SK-N-SH (cell line): Measurements from ENCODE around the gene OR2H1. TPM values are rescaled to one million over a fixed set of nuclear protein-coding genes. Genes with fewer than 3 reads are reported as not detected.

Experiments used
- CTCF ChIA-PET: fragments of 300-600, 350-600 bp; formaldehyde crosslinking; extraction: SDS; loops from one replicate; lab custom pipeline; 2021; lab: Yijun Ruan, JAX
- POLR2A ChIA-PET: fragments of 350-600 bp; sonication (Branson Sonifier 250); formaldehyde crosslinking; extraction: SDS; loops from one replicate; lab custom pipeline; 2020; ENCODE audit warnings: antibody characterized with exemption, inconsistent platforms; lab: Yijun Ruan, JAX
- DNase-seq: peaks from one replicate; pipeline ENCODE4 v3.0.0; 2012
- H2AFZ ChIP-seq: fragments of 200-600 bp; sonication (generic); 2 replicates; pipeline ENCODE4 v1.8.1; 2016; ENCODE audit warnings: antibody characterized with exemption, mild to moderate bottlenecking, low read depth
- H3F3A ChIP-seq: fragments of 200-600 bp; sonication (generic); replicated peaks from 2 replicates; pipeline ENCODE3; 2016; ENCODE audit warnings: antibody characterized with exemption, mild to moderate bottlenecking; ENCODE audit not compliant: insufficient read depth
- H3K27ac ChIP-seq, 2 experiments: fragments of 200-500 bp in 1 of 2; fragments of 200-600 bp in 1 of 2; sonication (Bioruptor generic) in 1 of 2; sonication (generic), shearing (Covaris generic) in 1 of 2; 2 replicates each; pipeline versions ENCODE4 v1.5.1 to v1.6.1; 2014 to 2016; ENCODE audit warnings: low read depth in 2 of 2, inconsistent platforms in 1 of 2, low read length in 1 of 2, mild to moderate bottlenecking in 1 of 2, mixed read lengths in 1 of 2
- H3K27me3 ChIP-seq: fragments of 200-600 bp; sonication (generic), shearing (Covaris generic); 2 replicates; pipeline ENCODE4 v1.6.1; 2016; ENCODE audit warnings: mixed run types; ENCODE audit not compliant: insufficient read depth
- H3K36me3 ChIP-seq, 2 experiments: fragments of 200-500 bp in 1 of 2; fragments of 200-600 bp in 1 of 2; sonication (Bioruptor generic) in 1 of 2; sonication (generic) in 1 of 2; replicated peaks in 1 of 2; 2 replicates each; pipeline versions ENCODE3 to v1.5.1; 2014 to 2016; ENCODE audit warnings: low read length in 1 of 2, mild to moderate bottlenecking in 1 of 2; ENCODE audit not compliant: insufficient read depth in 2 of 2, control insufficient read depth in 1 of 2
- H3K4me1 ChIP-seq, 2 experiments: fragments of 200-500 bp in 1 of 2; fragments of 200-600 bp in 1 of 2; sonication (Bioruptor generic) in 1 of 2; sonication (generic), shearing (Covaris generic) in 1 of 2; 2 replicates each; pipeline versions ENCODE4 v1.5.1 to v1.6.1; 2014 to 2016; ENCODE audit warnings: low read depth in 1 of 2, low read length in 1 of 2, mixed run types in 1 of 2; ENCODE audit not compliant: insufficient read depth in 2 of 2, control insufficient read depth in 1 of 2
- H3K4me2 ChIP-seq: fragments of 200-600 bp; sonication (generic), shearing (Covaris generic); 2 replicates; pipeline ENCODE4 v1.6.1; 2017; ENCODE audit warnings: mixed run types
- H3K4me3 ChIP-seq, 2 experiments: fragments of 200-500 bp in 1 of 2; fragments of 200-600 bp in 1 of 2; sonication (Bioruptor generic) in 1 of 2; sonication (generic), shearing (Covaris generic) in 1 of 2; 2 replicates each; pipeline versions ENCODE4 v1.5.1 to v1.8.1; 2014 to 2016; ENCODE audit warnings: low read depth in 2 of 2, inconsistent platforms in 1 of 2, low read length in 1 of 2, mild to moderate bottlenecking in 1 of 2, mixed read lengths in 1 of 2, moderate library complexity in 1 of 2
- H3K79me2 ChIP-seq: fragments of 200-600 bp; sonication (generic); 2 replicates; pipeline ENCODE4 v1.8.1; 2017; ENCODE audit warnings: mild to moderate bottlenecking; ENCODE audit not compliant: insufficient read depth
- H3K9ac ChIP-seq: fragments of 200-600 bp; sonication (generic); 2 replicates; pipeline ENCODE4 v1.6.1; 2017; ENCODE audit warnings: mixed run types
- H3K9me2 ChIP-seq: fragments of 200-600 bp; sonication (generic); 2 replicates; pipeline ENCODE4 v1.6.1; 2017; ENCODE audit warnings: mixed run types
- H3K9me3 ChIP-seq: fragments of 200-600 bp; sonication (generic); 2 replicates; pipeline ENCODE4 v1.6.1; 2017; ENCODE audit warnings: mixed run types, mild to moderate bottlenecking, moderate library complexity
- H4K20me1 ChIP-seq: fragments of 200-600 bp; sonication (generic); 2 replicates; pipeline ENCODE4 v1.6.1; 2017; ENCODE audit warnings: mild to moderate bottlenecking, mixed run types; ENCODE audit not compliant: insufficient read depth
- EP300 ChIP-seq, 2 experiments: IDR thresholded peaks; 2 replicates each; pipeline versions ENCODE4 v1.4.0 to v1.6.1; 2012; ENCODE audit warnings: borderline replicate concordance in 1 of 2, low read depth in 1 of 2, low read length in 1 of 2
- FOSL2 ChIP-seq: IDR thresholded peaks from 2 replicates; pipeline ENCODE4 v1.4.0; 2012; ENCODE audit warnings: low read depth, mild to moderate bottlenecking, moderate library complexity, borderline replicate concordance
- FOXJ3 ChIP-seq: sonication (generic); formaldehyde crosslinking; IDR thresholded peaks from 2 replicates; pipeline ENCODE4 v1.5.1; 2020; ENCODE audit warnings: mild to moderate bottlenecking, missing genetic modification reagents
- MAX ChIP-seq: IDR thresholded peaks from 2 replicates; pipeline ENCODE4 v1.4.0; 2012; ENCODE audit warnings: low read depth
- MEF2A ChIP-seq: IDR thresholded peaks from 2 replicates; pipeline ENCODE4 v1.4.0; 2012; ENCODE audit warnings: low read depth, borderline replicate concordance
- NRF1 ChIP-seq: IDR thresholded peaks from 2 replicates; pipeline ENCODE4 v1.6.1; 2012; ENCODE audit warnings: low read depth, mild to moderate bottlenecking, low read length
- RFX5 ChIP-seq: IDR thresholded peaks from 2 replicates; pipeline ENCODE4 v1.6.1; 2012; ENCODE audit warnings: mild to moderate bottlenecking, improper control_type of control experiment, low read length
- SMC3 ChIP-seq: IDR thresholded peaks from 2 replicates; pipeline ENCODE4 v1.6.1; 2012; ENCODE audit warnings: low read depth, low read length, improper control_type of control experiment
- TAF1 ChIP-seq: IDR thresholded peaks from 2 replicates; pipeline ENCODE4 v1.6.1; 2012; ENCODE audit warnings: low read depth, mild to moderate bottlenecking, low read length, moderate library complexity, borderline replicate concordance
- USF1 ChIP-seq: IDR thresholded peaks from 2 replicates; pipeline ENCODE4 v1.4.0; 2012; ENCODE audit warnings: low read depth, borderline replicate concordance
- YY1 ChIP-seq: IDR thresholded peaks from 2 replicates; pipeline ENCODE4 v1.4.0; 2012; ENCODE audit warnings: low read depth, mild to moderate bottlenecking
- WGBS: methylation state at CpG from one replicate; pipeline ENCODE4 v1.1.6; 2017; ENCODE audit warnings: low lambda C conversion rate; 5-methylcytosine and 5-hydroxymethylcytosine counted together
- polyA plus RNA-seq, 3 experiments: library from polyadenylated mRNA; depleted of rRNA; stranded (reverse); fragments of >200 nt; gene quantifications; 2 replicates each; pipeline ENCODE4 v1.2.3, GENCODE V29; 2012

OR2H1 gene
- polyA plus RNA-seq, 1 of the 3 experiments (the other 2 are of a cell fraction), result not detected

GRCh38 chr6:29479560-29479959, 22.6 kb downstream of the OR2H1 start:
- ChIA-PET CTCF (no interaction called here), POLR2A (no interaction called here)
- no peak overlapping the region for H2AFZ ChIP-seq
- DNase-seq, result no peak
- H3K36me3 ChIP-seq, result no peaks in the 10 kb centered on the region
- no peak for TF ChIP-seq EP300 (IDR thresholded peaks at IDR 0.05; ENCODE audit: borderline replicate concordance in 1 of 2, low read depth in 1 of 2, low read length in 1 of 2)
- TF ChIP-seq MAX, result no peak
- no peak for TF ChIP-seq RFX5
- no peak overlapping the region for H3K4me2 ChIP-seq
- no peaks in the 10 kb centered on the region for H3K9me2 ChIP-seq
- no peak overlapping the region for H3K4me3 ChIP-seq
- H4K20me1 ChIP-seq, result no peaks in the 10 kb centered on the region
- H3K79me2 ChIP-seq, result no peaks in the 10 kb centered on the region
- no peak overlapping the region for H3K9ac ChIP-seq
- no peak overlapping the region for H3K27ac ChIP-seq
- no peaks in the 10 kb centered on the region; the same call in 1 of the 2 replicates for H3K27me3 ChIP-seq
- peaks cover 0 to 4% of the 10 kb centered on the region in 2 experiments; a peak in 1 of 4 replicates for H3K4me1 ChIP-seq
- H3F3A ChIP-seq, result peaks cover 11% of the 10 kb centered on the region
- 3% methylated on average over 2 of the region's 2 CpGs for WGBS
- no peaks in the 10 kb centered on the region for H3K9me3 ChIP-seq

GRCh38 chr6:29483186-29483585, 26.2 kb downstream of the OR2H1 start:
- Histone ChIP-seq H2AFZ (no peak overlapping the region; the same call in 1 of the 2 replicates), H3K79me2 (no peaks in the 10 kb centered on the region), H3K27ac (peak overlapping the region in 1 of 2 experiments; percentile 58; a peak in 2 of 4 replicates), H4K20me1 (no peaks in the 10 kb centered on the region), H3K27me3 (no peaks in the 10 kb centered on the region), H3K9me2 (no peaks in the 10 kb centered on the region), H3K9me3 (no peaks in the 10 kb centered on the region)
- DNase-seq, result no peak
- CTCF ChIA-PET, result no interaction called here
- TF ChIP-seq FOXJ3 (CRISPR knock-in tag), result no peak
- TF ChIP-seq EP300 (IDR thresholded peaks at IDR 0.05; ENCODE audit: borderline replicate concordance in 1 of 2, low read depth in 1 of 2, low read length in 1 of 2), result no peak
- TF ChIP-seq USF1, result no peak
- TF ChIP-seq FOSL2, result no peak
- TF ChIP-seq SMC3, result no peak
- no peak for TF ChIP-seq TAF1
- no peak for TF ChIP-seq YY1
- TF ChIP-seq NRF1, result no peak
- TF ChIP-seq, all 33 proteins: peak for 0
- Histone ChIP-seq H3K4me3 (no peak overlapping the region), H3K4me1 (peaks cover 0 to 4% of the 10 kb centered on the region in 2 experiments; a peak in 1 of 4 replicates), H3K4me2 (no peak overlapping the region), H3K36me3 (no peaks in the 10 kb centered on the region), H3F3A (peaks cover 11% of the 10 kb centered on the region), H3K9ac (no peak overlapping the region)
- WGBS, result 2% methylated on average over 3 of the region's 3 CpGs
- POLR2A ChIA-PET, result no interaction called here

DNA sequence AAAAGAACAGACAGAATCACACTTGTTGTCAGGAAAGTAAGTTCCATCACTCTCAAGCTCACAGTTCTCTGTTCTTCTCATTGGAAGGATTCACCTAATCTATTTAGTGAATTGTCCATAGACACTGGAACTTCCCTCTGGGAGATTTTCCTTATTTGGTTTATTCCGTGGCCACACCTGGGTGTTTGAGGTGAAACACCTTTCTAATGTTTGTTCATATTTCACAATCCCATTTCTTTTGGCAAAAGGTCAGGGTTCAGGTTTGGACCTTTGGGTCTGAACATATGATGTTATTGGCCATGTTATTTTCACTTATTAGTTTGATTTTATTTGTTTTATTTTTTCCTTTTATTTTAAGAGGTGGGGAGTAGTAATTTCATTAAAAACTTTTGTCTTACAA, 26.8 kb downstream of the OR2H1 start:
- Histone ChIP-seq H4K20me1 (no peaks in the 10 kb centered on the region), H3K4me1 (peaks cover 0 to 4% of the 10 kb centered on the region in 2 experiments; a peak in 1 of 4 replicates), H3K27ac (peak overlapping the region in 1 of 2 experiments; percentile 58; a peak in 2 of 4 replicates), H3K27me3 (no peaks in the 10 kb centered on the region), H3K9ac (no peak overlapping the region), H3K9me3 (no peaks in the 10 kb centered on the region), H3K36me3 (no peaks in the 10 kb centered on the region), H2AFZ (no peak overlapping the region), H3F3A (peaks cover 11% of the 10 kb centered on the region), H3K4me2 (no peak overlapping the region), H3K9me2 (no peaks in the 10 kb centered on the region), H3K4me3 (no peak overlapping the region), H3K79me2 (no peaks in the 10 kb centered on the region)
- TF ChIP-seq EP300 (IDR thresholded peaks at IDR 0.05; ENCODE audit: borderline replicate concordance in 1 of 2, low read depth in 1 of 2, low read length in 1 of 2) (no peak), MEF2A (no peak)
- 0% methylated on average over 1 of the region's 1 CpG for WGBS
- ChIA-PET POLR2A (no interaction called here), CTCF (no interaction called here)
- DNase-seq, result no peak
